NCI-H146 treated with DMSO at 0.1 percent for 48 hours (cell line): Measurements from ENCODE around the gene FOXP1.

Experiments used
- DNase-seq: peaks from one replicate; lab custom pipeline; 2025; ENCODE audit not compliant: unreplicated experiment; lab: John Stamatoyannopoulos, UW

The FOXP1 gene

GRCh38 chr3:71163198-71163918 lies 420.2 kb downstream of the FOXP1 start:
- no peak for DNase-seq

- no peak for DNase-seq
These were observed 421.3 kb downstream of the FOXP1 start for GRCh38 chr3:71162221-71162620.

GRCh38 chr3:71160785-71161546 lies 422.6 kb downstream of the FOXP1 start:
- DNase-seq: no peak

GRCh38 chr3:71156062-71156665 lies 427.4 kb downstream of the FOXP1 start:
- no peak for DNase-seq

- DNase-seq: no peak
These were observed 428.7 kb downstream of the FOXP1 start for GRCh38 chr3:71154846-71155245.

GRCh38 chr3:71153713-71154112 lies 429.8 kb downstream of the FOXP1 start:
- DNase-seq: peak; percentile 7

GRCh38 chr3:71152892-71153265 lies 430.6 kb downstream of the FOXP1 start:
- DNase-seq: peak; percentile 60

- DNase-seq: no peak
These were observed 431.3 kb downstream of the FOXP1 start for GRCh38 chr3:71152039-71152891.

- no peak for DNase-seq
These were observed 433.3 kb downstream of the FOXP1 start for GRCh38 chr3:71149959-71150954.

GRCh38 chr3:71148455-71149060 lies 435.0 kb downstream of the FOXP1 start:
- DNase-seq: no peak

GRCh38 chr3:71146673-71147072 lies 436.9 kb downstream of the FOXP1 start:
- no peak for DNase-seq

- no peak for DNase-seq
These were observed 437.6 kb downstream of the FOXP1 start for GRCh38 chr3:71145954-71146353.

- no peak for DNase-seq
These were observed 438.8 kb downstream of the FOXP1 start for GRCh38 chr3:71144525-71145253.

- no peak for DNase-seq
These were observed 440.0 kb downstream of the FOXP1 start for GRCh38 chr3:71143493-71143892.

- no peak for DNase-seq
These were observed 440.9 kb downstream of the FOXP1 start for GRCh38 chr3:71142441-71143161.

GRCh38 chr3:71140477-71140876 lies 443.1 kb downstream of the FOXP1 start:
- DNase-seq: no peak

GRCh38 chr3:71139496-71139895 lies 444.0 kb downstream of the FOXP1 start:
- no peak for DNase-seq

- DNase-seq: no peak
These were observed 445.1 kb downstream of the FOXP1 start for GRCh38 chr3:71138410-71138809.
